HL-60 (cell line): ENCODE results near the gene IFT43.

Source experiments
- DNase-seq, 2 experiments: peaks; one replicate each; pipeline ENCODE4 v3.0.0-alpha.2; 2010 to 2020; ENCODE audit warnings: low read depth in 1 of 2, low spot score in 1 of 2
- H3K27ac ChIP-seq: fragments of 250-450 bp; sonication (Bioruptor Pico); replicated peaks from 2 replicates; pipeline ENCODE4 v1.5.1; 2020; ENCODE audit warnings: mild to moderate bottlenecking, moderate library complexity
- H3K27me3 ChIP-seq: fragments of 250-450 bp; sonication (Bioruptor Pico); 2 replicates; pipeline ENCODE4 v1.5.1; 2021; ENCODE audit warnings: mild to moderate bottlenecking, moderate library complexity; ENCODE audit not compliant: insufficient read depth, poor library complexity, severe bottlenecking
- H3K4me3 ChIP-seq: replicated peaks from 2 replicates; pipeline ENCODE4 v1.5.1; 2011; ENCODE audit warnings: mild to moderate bottlenecking, control low read depth, low read length; ENCODE audit not compliant: insufficient read depth
- CTCF ChIP-seq: IDR thresholded peaks from one replicate; pipeline ENCODE4 v1.5.1; 2011; ENCODE audit warnings: low read length, control low read depth, inconsistent platforms; ENCODE audit not compliant: insufficient read depth
- GABPA ChIP-seq: IDR thresholded peaks from 2 replicates; pipeline ENCODE4 v1.6.1; 2012; ENCODE audit warnings: low read depth
- POLR2AphosphoS5 ChIP-seq: IDR thresholded peaks from 2 replicates; pipeline ENCODE4 v1.6.1; 2012; ENCODE audit warnings: low read depth
- SPI1 ChIP-seq: IDR thresholded peaks from 2 replicates; pipeline ENCODE4 v1.6.1; 2012; ENCODE audit warnings: low read depth, mild to moderate bottlenecking, borderline replicate concordance
- TF ChIP-seq, protein P1 (sequence below): IDR thresholded peaks from 2 replicates; pipeline ENCODE4 v1.6.1; 2012; ENCODE audit warnings: low read depth; ENCODE audit not compliant: insufficient replicate concordance

The IFT43 gene

GRCh38 chr14:76117789-76118484 is 132.4 kb downstream of the IFT43 start:
- H3K4me3 ChIP-seq = no peak overlapping the region
- no peaks in the 10 kb centered on the region for H3K27me3 ChIP-seq
- no peak overlapping the region for H3K27ac ChIP-seq
- TF ChIP-seq, protein P1, sequence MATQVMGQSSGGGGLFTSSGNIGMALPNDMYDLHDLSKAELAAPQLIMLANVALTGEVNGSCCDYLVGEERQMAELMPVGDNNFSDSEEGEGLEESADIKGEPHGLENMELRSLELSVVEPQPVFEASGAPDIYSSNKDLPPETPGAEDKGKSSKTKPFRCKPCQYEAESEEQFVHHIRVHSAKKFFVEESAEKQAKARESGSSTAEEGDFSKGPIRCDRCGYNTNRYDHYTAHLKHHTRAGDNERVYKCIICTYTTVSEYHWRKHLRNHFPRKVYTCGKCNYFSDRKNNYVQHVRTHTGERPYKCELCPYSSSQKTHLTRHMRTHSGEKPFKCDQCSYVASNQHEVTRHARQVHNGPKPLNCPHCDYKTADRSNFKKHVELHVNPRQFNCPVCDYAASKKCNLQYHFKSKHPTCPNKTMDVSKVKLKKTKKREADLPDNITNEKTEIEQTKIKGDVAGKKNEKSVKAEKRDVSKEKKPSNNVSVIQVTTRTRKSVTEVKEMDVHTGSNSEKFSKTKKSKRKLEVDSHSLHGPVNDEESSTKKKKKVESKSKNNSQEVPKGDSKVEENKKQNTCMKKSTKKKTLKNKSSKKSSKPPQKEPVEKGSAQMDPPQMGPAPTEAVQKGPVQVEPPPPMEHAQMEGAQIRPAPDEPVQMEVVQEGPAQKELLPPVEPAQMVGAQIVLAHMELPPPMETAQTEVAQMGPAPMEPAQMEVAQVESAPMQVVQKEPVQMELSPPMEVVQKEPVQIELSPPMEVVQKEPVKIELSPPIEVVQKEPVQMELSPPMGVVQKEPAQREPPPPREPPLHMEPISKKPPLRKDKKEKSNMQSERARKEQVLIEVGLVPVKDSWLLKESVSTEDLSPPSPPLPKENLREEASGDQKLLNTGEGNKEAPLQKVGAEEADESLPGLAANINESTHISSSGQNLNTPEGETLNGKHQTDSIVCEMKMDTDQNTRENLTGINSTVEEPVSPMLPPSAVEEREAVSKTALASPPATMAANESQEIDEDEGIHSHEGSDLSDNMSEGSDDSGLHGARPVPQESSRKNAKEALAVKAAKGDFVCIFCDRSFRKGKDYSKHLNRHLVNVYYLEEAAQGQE = no peak
- TF ChIP-seq POLR2AphosphoS5 = no peak
- no peak for TF ChIP-seq CTCF
- TF ChIP-seq SPI1 = no peak
- no peak for TF ChIP-seq GABPA
- no peak for DNase-seq

DNA sequence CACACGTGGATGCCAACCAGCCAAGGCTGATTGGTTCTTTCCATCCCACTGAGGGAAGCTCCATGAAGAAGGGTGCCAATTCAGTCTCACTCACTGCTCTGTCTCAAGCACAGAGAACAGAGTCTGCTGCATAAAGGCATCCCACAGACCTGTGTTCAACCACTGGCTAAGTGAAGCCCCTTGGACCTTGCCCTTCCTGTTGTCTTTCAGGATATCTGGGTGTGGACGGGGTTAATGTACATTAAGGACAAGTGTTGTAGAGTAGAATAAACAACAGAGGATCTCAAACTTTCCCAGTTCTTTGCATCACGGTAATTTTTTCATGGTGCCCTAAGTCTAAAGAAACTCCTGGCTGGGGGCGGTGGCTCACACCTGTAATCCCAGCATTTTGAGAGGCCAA is 133.0 kb downstream of the IFT43 start:
- Histone ChIP-seq H3K4me3 (no peak overlapping the region), H3K27ac (no peak overlapping the region), H3K27me3 (no peaks in the 10 kb centered on the region)
- TF ChIP-seq SPI1 = no peak
- no peak for TF ChIP-seq CTCF
- TF ChIP-seq GABPA = no peak
- no peak for TF ChIP-seq POLR2AphosphoS5
- TF ChIP-seq, protein P1 = no peak
- DNase-seq = no peak

DNA sequence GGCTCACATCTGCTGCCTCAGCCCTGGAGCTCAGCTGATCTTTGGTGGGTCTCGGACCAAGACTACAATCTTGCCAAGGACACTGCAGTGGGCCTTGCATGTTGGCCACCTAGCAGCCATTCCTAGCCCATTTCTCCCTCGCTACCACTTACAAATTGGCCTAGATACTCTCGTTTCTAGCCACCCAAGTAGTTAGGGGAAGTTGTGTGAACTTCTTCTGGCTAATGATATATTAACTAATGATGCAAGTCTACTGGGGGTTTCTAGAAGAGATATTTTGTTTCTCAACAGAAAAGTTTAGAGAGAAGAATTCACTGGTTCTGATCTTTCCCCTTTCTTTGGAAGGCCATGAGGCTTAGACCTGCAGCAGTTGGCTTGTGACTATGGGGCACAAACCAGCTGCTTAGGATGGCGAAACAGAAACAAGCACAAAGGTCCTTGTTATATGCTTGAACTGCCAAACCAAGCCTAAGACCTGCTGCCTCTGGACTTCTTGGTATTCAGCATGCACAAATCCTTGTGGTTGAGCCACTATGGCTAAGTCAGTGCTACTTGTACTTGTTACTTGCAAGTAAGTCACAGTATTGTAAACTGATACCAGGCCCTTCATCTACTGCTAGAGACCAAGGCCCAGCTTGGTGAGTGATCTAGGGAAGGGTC is 135.7 kb downstream of the IFT43 start:
- H3K27me3 ChIP-seq = no peaks in the 10 kb centered on the region
- H3K4me3 ChIP-seq = no peak overlapping the region
- TF ChIP-seq CTCF (no peak), POLR2AphosphoS5 (no peak), GABPA (no peak), SPI1 (no peak)
- TF ChIP-seq, protein P1 = no peak
- H3K27ac ChIP-seq = no peak overlapping the region
- no peak for DNase-seq
